Left ventricle myocardium superior (tissue), 1 donor: ENCODE measurements around the gene EIF4E. TPM values are rescaled to one million over a fixed set of nuclear protein-coding genes. Genes with fewer than 3 reads are reported as not detected.
"Not testable (repeated sequence)": the region's sequence is repeated elsewhere in the genome, so short reads cannot be mapped to it uniquely, and the experiment has no call there.

Experiments used
- ATAC-seq: fragments of 200-7000 bp; cut with Tn5 transposase; one replicate; pipeline ENCODE4 v1.9.1; 2020; ENCODE audit warnings: mild to moderate bottlenecking, moderate library complexity
- DNase-seq: peaks from one replicate; pipeline ENCODE4 v3.0.0-alpha.2; 2020
- intact Hi-C: fragments of 100-400 bp; cut with micrococcal nuclease; formaldehyde crosslinking; loops from one replicate; pipeline ENCODE4 v1.11.0; 2022
- total RNA-seq: library from RNA; stranded (reverse); fragmentation: NEBNext Ultra II Directional; extraction: Animal tissue kit (Norgen Biotek cat#: 25700); gene quantifications from one replicate; pipeline ENCODE4 v1.2.1, GENCODE V29; 2021
- donor health status: DM: no; HTN: yes; CAD: no; lungs with severe emphysema.

Gene EIF4E
- total RNA-seq, 1 donor from 2014 or later: 57.5 TPM

GRCh38 chr4:98937986-98938720 lies 9.2 kb upstream of the EIF4E start:
- ATAC-seq: no peak
- intact Hi-C loops: no loop called here

GRCh38 chr4:98935633-98936032 lies 6.7 kb upstream of the EIF4E start:
- ATAC-seq (no peak), DNase-seq (no peak)
- intact Hi-C loops: no loop called here

More at GRCh38 chr4:98937986-98938720, 9.2 kb upstream of the EIF4E start:
- no peak for DNase-seq

- DNase-seq, ATAC-seq, intact Hi-C loops: not testable (repeated sequence)
These were observed 5.9 kb upstream of the EIF4E start for GRCh38 chr4:98934851-98935250.

- intact Hi-C loops: no loop called here
- ATAC-seq: no peak
- no peak for DNase-seq
These were observed 3.6 kb upstream of the EIF4E start for GRCh38 chr4:98932539-98932938.

GRCh38 chr4:98930311-98930865 lies 1.5 kb upstream of the EIF4E start:
- intact Hi-C loops: no loop called here
- ATAC-seq (no peak), DNase-seq (no peak)

GRCh38 chr4:98929341-98930267 lies 671 bp upstream of the EIF4E start:
- ATAC-seq (peak; percentile 68), DNase-seq (peak; percentile 59)
- intact Hi-C loops: no loop called here

- ATAC-seq: peak; percentile 70
- intact Hi-C loops: no loop called here
- DNase-seq: peak; percentile 67
These were observed 815 bp downstream of the EIF4E start for GRCh38 chr4:98928131-98928504.

GRCh38 chr4:98926257-98926656 lies 2.7 kb downstream of the EIF4E start:
- ATAC-seq, DNase-seq, intact Hi-C loops: not testable (repeated sequence)

GRCh38 chr4:98921292-98921691 lies 7.6 kb downstream of the EIF4E start:
- no peak for ATAC-seq
- no peak for DNase-seq
- intact Hi-C loops: no loop called here

- DNase-seq (no peak), ATAC-seq (no peak)
- intact Hi-C loops: no loop called here
These were observed 8.9 kb downstream of the EIF4E start for GRCh38 chr4:98919996-98920395.

- DNase-seq, ATAC-seq, intact Hi-C loops: not testable (repeated sequence)
These were observed 18.2 kb downstream of the EIF4E start for GRCh38 chr4:98910728-98911127.

- DNase-seq (no peak), ATAC-seq (no peak)
- intact Hi-C loops: no loop called here
These were observed 19.1 kb downstream of the EIF4E start for GRCh38 chr4:98909646-98910401.

- ATAC-seq: no peak
- intact Hi-C loops: no loop called here
- DNase-seq: no peak
These were observed 20.1 kb downstream of the EIF4E start for GRCh38 chr4:98908703-98909262.

- intact Hi-C loops: no loop called here
- no peak for ATAC-seq
These were observed 20.8 kb downstream of the EIF4E start for GRCh38 chr4:98908182-98908581.

GRCh38 chr4:98905839-98906238 lies 23.1 kb downstream of the EIF4E start:
- DNase-seq: no peak
- intact Hi-C loops: no loop called here
- no peak for ATAC-seq

More at GRCh38 chr4:98908182-98908581, 20.8 kb downstream of the EIF4E start:
- DNase-seq: no peak

- DNase-seq (no peak), ATAC-seq (no peak)
- intact Hi-C loops: no loop called here
These were observed 23.6 kb downstream of the EIF4E start for GRCh38 chr4:98905297-98905696.

GRCh38 chr4:98903963-98904362 lies 25.0 kb downstream of the EIF4E start:
- intact Hi-C loops: no loop called here
- ATAC-seq (no peak), DNase-seq (no peak)

GRCh38 chr4:98903561-98903960 lies 25.4 kb downstream of the EIF4E start:
- intact Hi-C loops: no loop called here
- no peak for ATAC-seq
- no peak for DNase-seq

GRCh38 chr4:98899277-98899676 lies 29.7 kb downstream of the EIF4E start:
- ATAC-seq (no peak), DNase-seq (no peak)
- intact Hi-C loops: no loop called here
